ENCODE data around the gene INO80. TPM values are rescaled to one million over a fixed set of nuclear protein-coding genes. Genes with fewer than 3 reads are reported as not detected.
"Not testable (repeated sequence)": the region's sequence is repeated elsewhere in the genome, so short reads cannot be mapped to it uniquely, and the experiment has no call there.

Gene INO80
- total and polyA plus RNA-seq, 9 donors: 13.0 to 18.1 (median 16.6) TPM

- no peaks in the 10 kb centered on the region for H3K4me1 ChIP-seq (ENCODE audit: control insufficient read depth, insufficient read depth, low read length)
These were observed 35.9 kb downstream of the INO80 start for GRCh38 chr15:41080144-41080543.

GRCh38 chr15:41079717-41080116, 36.4 kb downstream of the INO80 start:
- Histone ChIP-seq H3K9me3 (replicated peaks; ENCODE audit: control insufficient read depth, low read depth, low read length) (no peaks in the 10 kb centered on the region), H3K4me1 (ENCODE audit: control insufficient read depth, insufficient read depth, low read length) (no peaks in the 10 kb centered on the region), H3K27me3 (ENCODE audit: control insufficient read depth, insufficient read depth, low read length) (no peaks in the 10 kb centered on the region), H3K4me3 (ENCODE audit: low read length) (no peak overlapping the region), H3K36me3 (ENCODE audit: control insufficient read depth, insufficient read depth, low read length) (peaks cover 60% of the 10 kb centered on the region), H3K27ac (ENCODE audit: low read length) (no peak overlapping the region)
- no peak for DNase-seq
- whole genome bisulfite sequencing (ENCODE audit: insufficient coverage): 80% methylated on average over 8 of the region's 8 CpGs

More at GRCh38 chr15:41080144-41080543, 35.9 kb downstream of the INO80 start:
- no peak for DNase-seq
- Histone ChIP-seq H3K4me3 (ENCODE audit: low read length) (no peak overlapping the region), H3K27ac (ENCODE audit: low read length) (no peak overlapping the region), H3K9me3 (replicated peaks; ENCODE audit: control insufficient read depth, low read depth, low read length) (no peaks in the 10 kb centered on the region), H3K27me3 (ENCODE audit: control insufficient read depth, insufficient read depth, low read length) (no peaks in the 10 kb centered on the region), H3K36me3 (ENCODE audit: control insufficient read depth, insufficient read depth, low read length) (peaks cover 63% of the 10 kb centered on the region)
- WGBS (ENCODE audit: insufficient coverage): no CpG with 5 or more reads among the region's 1 CpG

GRCh38 chr15:41078879-41079278, 37.2 kb downstream of the INO80 start:
- H3K36me3 ChIP-seq (ENCODE audit: control insufficient read depth, insufficient read depth, low read length): peaks cover 57% of the 10 kb centered on the region
- not testable (repeated sequence) for H3K27ac ChIP-seq (ENCODE audit: low read length); H3K4me3 ChIP-seq (ENCODE audit: low read length); H3K9me3 ChIP-seq (replicated peaks; ENCODE audit: control insufficient read depth, low read depth, low read length); H3K27me3 ChIP-seq (ENCODE audit: control insufficient read depth, insufficient read depth, low read length); H3K4me1 ChIP-seq (ENCODE audit: control insufficient read depth, insufficient read depth, low read length); DNase-seq
- WGBS (ENCODE audit: insufficient coverage): no CpG with 5 or more reads among the region's 5 CpGs

- DNase-seq: no peak
- WGBS (ENCODE audit: insufficient coverage): no CpG with 5 or more reads among the region's 7 CpGs
- H3K4me1 ChIP-seq (ENCODE audit: control insufficient read depth, insufficient read depth, low read length): no peaks in the 10 kb centered on the region
- no peaks in the 10 kb centered on the region for H3K9me3 ChIP-seq (replicated peaks; ENCODE audit: control insufficient read depth, low read depth, low read length)
- no peak overlapping the region for H3K27ac ChIP-seq (ENCODE audit: low read length)
- H3K36me3 ChIP-seq (ENCODE audit: control insufficient read depth, insufficient read depth, low read length): peaks cover 56% of the 10 kb centered on the region
- no peaks in the 10 kb centered on the region for H3K27me3 ChIP-seq (ENCODE audit: control insufficient read depth, insufficient read depth, low read length)
- H3K4me3 ChIP-seq (ENCODE audit: low read length): no peak overlapping the region
These were observed 38.0 kb downstream of the INO80 start for GRCh38 chr15:41078125-41078524.

GRCh38 chr15:41073028-41073427, 43.1 kb downstream of the INO80 start:
- H3K9me3 ChIP-seq (replicated peaks; ENCODE audit: control insufficient read depth, low read depth, low read length): no peaks in the 10 kb centered on the region
- H3K4me1 ChIP-seq (ENCODE audit: control insufficient read depth, insufficient read depth, low read length): no peaks in the 10 kb centered on the region
- H3K36me3 ChIP-seq (ENCODE audit: control insufficient read depth, insufficient read depth, low read length): peaks cover 60% of the 10 kb centered on the region
- no peaks in the 10 kb centered on the region for H3K27me3 ChIP-seq (ENCODE audit: control insufficient read depth, insufficient read depth, low read length)
- H3K27ac ChIP-seq (ENCODE audit: low read length): no peak overlapping the region
- H3K4me3 ChIP-seq (ENCODE audit: low read length): no peak overlapping the region
- no peak for DNase-seq
- no CpG with 5 or more reads among the region's 3 CpGs for WGBS (ENCODE audit: insufficient coverage)

GRCh38 chr15:41072013-41072412, 44.1 kb downstream of the INO80 start:
- WGBS (ENCODE audit: insufficient coverage): no CpG with 5 or more reads among the region's 3 CpGs

DNA sequence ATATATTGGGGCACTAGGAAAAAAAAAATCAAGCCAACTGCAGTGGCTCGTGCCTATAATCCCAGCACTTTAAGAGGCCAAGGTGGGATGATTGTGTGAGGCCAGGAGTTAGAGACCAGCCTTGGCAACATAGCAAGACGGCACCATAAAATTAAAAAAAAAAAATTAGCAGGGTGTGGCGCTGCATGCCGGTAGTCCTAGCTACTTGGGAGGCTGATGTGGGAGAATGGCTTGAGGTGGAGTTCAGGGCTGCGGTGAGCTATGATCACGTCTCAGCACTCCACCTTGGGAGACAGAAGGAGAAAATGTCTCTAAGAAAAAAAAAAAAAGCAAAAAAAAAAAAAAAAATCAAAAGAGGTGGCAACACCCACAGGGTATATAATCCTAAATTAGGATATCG, 49.6 kb downstream of the INO80 start:
- Histone ChIP-seq H3K4me3 (ENCODE audit: low read length) (no peak overlapping the region), H3K27me3 (ENCODE audit: control insufficient read depth, insufficient read depth, low read length) (no peaks in the 10 kb centered on the region), H3K9me3 (replicated peaks; ENCODE audit: control insufficient read depth, low read depth, low read length) (peaks cover 7% of the 10 kb centered on the region), H3K36me3 (ENCODE audit: control insufficient read depth, insufficient read depth, low read length) (peaks cover 56% of the 10 kb centered on the region), H3K4me1 (ENCODE audit: control insufficient read depth, insufficient read depth, low read length) (no peaks in the 10 kb centered on the region), H3K27ac (ENCODE audit: low read length) (no peak overlapping the region)
- WGBS (ENCODE audit: insufficient coverage): no CpG with 5 or more reads among the region's 7 CpGs
- no peak for DNase-seq

More at GRCh38 chr15:41072013-41072412, 44.1 kb downstream of the INO80 start:
- H3K4me3 ChIP-seq (ENCODE audit: low read length): no peak overlapping the region
- no peaks in the 10 kb centered on the region for H3K9me3 ChIP-seq (replicated peaks; ENCODE audit: control insufficient read depth, low read depth, low read length)
- no peaks in the 10 kb centered on the region for H3K4me1 ChIP-seq (ENCODE audit: control insufficient read depth, insufficient read depth, low read length)
- DNase-seq: no peak
- H3K27ac ChIP-seq (ENCODE audit: low read length): no peak overlapping the region
- no peaks in the 10 kb centered on the region for H3K27me3 ChIP-seq (ENCODE audit: control insufficient read depth, insufficient read depth, low read length)
- peaks cover 58% of the 10 kb centered on the region for H3K36me3 ChIP-seq (ENCODE audit: control insufficient read depth, insufficient read depth, low read length)

- Histone ChIP-seq H3K4me3 (ENCODE audit: low read length) (no peak overlapping the region), H3K36me3 (ENCODE audit: control insufficient read depth, insufficient read depth, low read length) (peaks cover 51% of the 10 kb centered on the region), H3K9me3 (replicated peaks; ENCODE audit: control insufficient read depth, low read depth, low read length) (peaks cover 12% of the 10 kb centered on the region), H3K27me3 (ENCODE audit: control insufficient read depth, insufficient read depth, low read length) (no peaks in the 10 kb centered on the region), H3K4me1 (ENCODE audit: control insufficient read depth, insufficient read depth, low read length) (no peaks in the 10 kb centered on the region), H3K27ac (ENCODE audit: low read length) (no peak overlapping the region)
- no CpG with 5 or more reads among the region's 2 CpGs for WGBS (ENCODE audit: insufficient coverage)
- no peak for DNase-seq
These were observed 54.4 kb downstream of the INO80 start for GRCh38 chr15:41061667-41062066.

DNA sequence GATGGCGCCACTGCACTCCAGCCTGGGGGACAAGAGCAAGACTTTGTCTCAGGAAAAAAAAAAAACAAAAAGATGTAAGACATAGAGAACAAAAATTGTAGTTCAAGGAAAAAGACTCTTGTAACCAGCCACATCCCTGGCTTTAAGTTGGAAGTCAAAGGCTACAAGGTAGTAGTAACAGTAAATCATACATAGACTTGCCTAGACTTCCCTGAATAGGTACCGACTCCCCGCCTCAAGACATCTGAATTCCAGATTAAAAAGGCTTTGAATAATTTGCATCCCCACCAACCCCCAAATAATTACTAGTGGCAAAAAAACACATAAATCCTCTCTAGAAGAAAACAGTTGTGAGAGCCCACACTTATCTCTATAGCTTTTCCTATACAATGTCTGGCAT, 55.6 kb downstream of the INO80 start:
- Histone ChIP-seq H3K9me3 (replicated peaks; ENCODE audit: control insufficient read depth, low read depth, low read length) (peaks cover 12% of the 10 kb centered on the region), H3K27me3 (ENCODE audit: control insufficient read depth, insufficient read depth, low read length) (no peaks in the 10 kb centered on the region), H3K27ac (ENCODE audit: low read length) (no peak overlapping the region), H3K4me3 (ENCODE audit: low read length) (no peak overlapping the region), H3K36me3 (ENCODE audit: control insufficient read depth, insufficient read depth, low read length) (peaks cover 47% of the 10 kb centered on the region), H3K4me1 (ENCODE audit: control insufficient read depth, insufficient read depth, low read length) (no peaks in the 10 kb centered on the region)
- no CpG with 5 or more reads among the region's 3 CpGs for WGBS (ENCODE audit: insufficient coverage)
- no peak for DNase-seq

DNA sequence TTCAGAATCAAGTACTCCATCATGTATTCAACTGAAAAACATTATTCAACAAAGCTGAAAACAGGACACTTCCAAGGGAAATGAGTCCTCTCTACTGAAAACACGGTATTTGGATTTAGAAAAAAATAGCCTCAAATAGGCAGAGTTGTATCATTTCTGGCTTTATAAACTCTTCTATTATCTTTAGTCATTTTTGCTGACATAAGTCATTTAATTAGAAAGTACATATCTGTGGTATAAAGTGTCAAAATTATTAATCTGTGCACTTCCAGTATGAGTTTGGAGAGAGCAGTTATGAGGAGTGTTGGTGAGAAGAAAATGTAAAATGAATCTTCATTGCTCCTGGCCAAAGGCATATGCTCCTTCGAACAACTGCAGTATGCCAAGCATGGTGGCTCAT, 59.3 kb downstream of the INO80 start:
- 88% methylated on average over 1 of the region's 2 CpGs for WGBS (ENCODE audit: insufficient coverage)

DNA sequence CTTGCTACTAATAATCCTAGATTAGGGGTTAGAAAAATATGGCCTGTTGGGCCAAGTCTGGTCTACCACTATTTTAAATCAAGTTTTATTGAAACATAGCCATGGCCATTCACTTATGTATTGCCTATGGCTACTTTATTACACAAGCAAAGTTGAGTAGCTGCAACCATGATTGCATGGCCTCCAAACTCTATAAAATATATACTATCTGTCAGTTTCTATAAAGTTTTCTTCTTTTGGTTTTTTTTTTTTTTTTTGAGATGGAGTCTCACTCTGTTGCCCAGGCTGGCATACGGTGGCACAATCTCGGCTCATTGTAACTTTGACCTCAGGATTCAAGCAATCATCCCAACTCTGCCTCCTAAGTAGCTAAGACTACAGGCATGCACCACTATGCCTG, 60.4 kb downstream of the INO80 start:
- H3K27ac ChIP-seq (ENCODE audit: low read length): no peak overlapping the region
- H3K27me3 ChIP-seq (ENCODE audit: control insufficient read depth, insufficient read depth, low read length): no peaks in the 10 kb centered on the region
- peaks cover 46% of the 10 kb centered on the region for H3K36me3 ChIP-seq (ENCODE audit: control insufficient read depth, insufficient read depth, low read length)
- peaks cover 2% of the 10 kb centered on the region for H3K9me3 ChIP-seq (replicated peaks; ENCODE audit: control insufficient read depth, low read depth, low read length)
- no peaks in the 10 kb centered on the region for H3K4me1 ChIP-seq (ENCODE audit: control insufficient read depth, insufficient read depth, low read length)
- DNase-seq: no peak
- H3K4me3 ChIP-seq (ENCODE audit: low read length): no peak overlapping the region
- WGBS (ENCODE audit: insufficient coverage): 100% methylated on average over 2 of the region's 2 CpGs

More for the DNA sequence above, 59.3 kb downstream of the INO80 start:
- no peaks in the 10 kb centered on the region for H3K4me1 ChIP-seq (ENCODE audit: control insufficient read depth, insufficient read depth, low read length)
- no peak for DNase-seq
- peaks cover 5% of the 10 kb centered on the region for H3K9me3 ChIP-seq (replicated peaks; ENCODE audit: control insufficient read depth, low read depth, low read length)
- peaks cover 46% of the 10 kb centered on the region for H3K36me3 ChIP-seq (ENCODE audit: control insufficient read depth, insufficient read depth, low read length)
- H3K27me3 ChIP-seq (ENCODE audit: control insufficient read depth, insufficient read depth, low read length): no peaks in the 10 kb centered on the region
- no peak overlapping the region for H3K4me3 ChIP-seq (ENCODE audit: low read length)
- H3K27ac ChIP-seq (ENCODE audit: low read length): no peak overlapping the region
